ENCODE measurements around the gene ERCC1.

The ERCC1 gene

DNA sequence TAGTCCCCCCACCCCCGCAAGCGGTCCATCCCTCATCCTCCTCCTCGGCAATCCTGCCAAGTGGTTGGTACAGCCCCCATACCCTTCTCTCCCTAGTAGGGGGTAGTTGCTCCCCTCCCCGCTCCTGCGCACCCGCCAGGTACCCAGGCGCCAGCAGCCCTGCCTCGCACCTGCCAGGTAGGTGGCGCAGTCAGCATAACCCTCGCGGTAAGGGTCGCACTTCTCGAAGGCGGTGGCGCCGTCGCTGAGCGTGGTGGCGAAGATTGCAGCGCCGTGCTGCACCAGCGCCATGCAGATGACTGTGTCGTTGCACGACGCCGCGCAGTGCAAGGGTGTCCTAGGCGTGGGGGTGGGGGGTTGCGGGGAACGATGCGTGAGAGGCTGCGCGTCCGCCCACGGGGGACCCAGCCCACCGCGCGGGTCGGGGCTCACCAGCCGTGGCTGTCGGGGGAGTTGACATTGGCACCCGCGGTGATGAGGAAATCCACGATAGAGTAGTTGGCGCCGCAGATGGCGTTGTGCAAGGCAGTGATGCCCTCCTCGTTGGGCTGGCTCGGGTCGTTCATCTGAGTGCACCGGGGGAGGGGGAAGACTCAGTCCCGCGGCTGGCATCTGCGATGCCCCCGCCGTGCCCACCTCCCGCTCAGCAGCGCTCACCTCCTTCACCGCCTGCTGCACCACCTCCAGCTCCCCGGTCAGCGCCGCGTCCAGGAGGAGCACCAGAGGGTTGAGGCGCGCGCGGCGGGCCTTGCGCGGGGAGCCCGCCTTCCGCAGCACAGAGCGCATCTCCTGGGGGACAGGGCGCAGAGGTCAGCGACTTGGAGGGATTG, 38.1 kb downstream of the ERCC1 start:
- Histone ChIP-seq H3K4me3 (ENCODE audit: low read length) (no peak overlapping the region), H3K4me1 (ENCODE audit: control insufficient read depth, low read length) (peaks cover 12% of the 10 kb centered on the region), H3K27me3 (ENCODE audit: control insufficient read depth, low read length) (no peaks in the 10 kb centered on the region), H3K79me2 (ENCODE audit: control insufficient read depth, low read length) (no peaks in the 10 kb centered on the region), H3K36me3 (ENCODE audit: control insufficient read depth, low read length) (no peaks in the 10 kb centered on the region), H3K4me2 (ENCODE audit: low read length) (no peak overlapping the region), H3F3A (ENCODE audit: control insufficient read depth, insufficient read depth) (no peaks in the 10 kb centered on the region), H3K27ac (ENCODE audit: low read depth, low read length) (no peak overlapping the region), H3K9me2 (replicated peaks; ENCODE audit: control insufficient read depth, low read length) (no peaks in the 10 kb centered on the region), H4K20me1 (ENCODE audit: control insufficient read depth, insufficient read depth, low read depth, low read length) (no peaks in the 10 kb centered on the region), H3K9me3 (ENCODE audit: control insufficient read depth, insufficient read depth, low read length) (no peaks in the 10 kb centered on the region)
- TF ChIP-seq EZH2phosphoT487 (IDR thresholded peaks at IDR 0.05; ENCODE audit: borderline replicate concordance, low read length) (no peak), CTCF (IDR thresholded peaks at IDR 0.05; ENCODE audit: low read depth, low read length, poor library complexity, severe bottlenecking) (no peak)

GRCh38 chr19:45382426-45382825, 41.3 kb downstream of the ERCC1 start:
- no peaks in the 10 kb centered on the region for H3F3A ChIP-seq (ENCODE audit: control insufficient read depth, insufficient read depth)
- H3K9me3 ChIP-seq (ENCODE audit: control insufficient read depth, insufficient read depth, low read length): no peaks in the 10 kb centered on the region
- no peak overlapping the region for H3K4me3 ChIP-seq (ENCODE audit: low read length)
- no peaks in the 10 kb centered on the region for H3K9me2 ChIP-seq (replicated peaks; ENCODE audit: control insufficient read depth, low read length)
- TF ChIP-seq EZH2phosphoT487 (IDR thresholded peaks at IDR 0.05; ENCODE audit: borderline replicate concordance, low read length) (no peak), CTCF (IDR thresholded peaks at IDR 0.05; ENCODE audit: low read depth, low read length, poor library complexity, severe bottlenecking) (no peak)
- no peaks in the 10 kb centered on the region for H3K79me2 ChIP-seq (ENCODE audit: control insufficient read depth, low read length)
- H3K27me3 ChIP-seq (ENCODE audit: control insufficient read depth, low read length): no peaks in the 10 kb centered on the region
- peaks cover 4% of the 10 kb centered on the region for H3K4me1 ChIP-seq (ENCODE audit: control insufficient read depth, low read length)
- H3K4me2 ChIP-seq (ENCODE audit: low read length): no peak overlapping the region
- no peak overlapping the region for H3K27ac ChIP-seq (ENCODE audit: low read depth, low read length)
- no peaks in the 10 kb centered on the region for H3K36me3 ChIP-seq (ENCODE audit: control insufficient read depth, low read length)
- H4K20me1 ChIP-seq (ENCODE audit: control insufficient read depth, insufficient read depth, low read depth, low read length): no peaks in the 10 kb centered on the region

DNA sequence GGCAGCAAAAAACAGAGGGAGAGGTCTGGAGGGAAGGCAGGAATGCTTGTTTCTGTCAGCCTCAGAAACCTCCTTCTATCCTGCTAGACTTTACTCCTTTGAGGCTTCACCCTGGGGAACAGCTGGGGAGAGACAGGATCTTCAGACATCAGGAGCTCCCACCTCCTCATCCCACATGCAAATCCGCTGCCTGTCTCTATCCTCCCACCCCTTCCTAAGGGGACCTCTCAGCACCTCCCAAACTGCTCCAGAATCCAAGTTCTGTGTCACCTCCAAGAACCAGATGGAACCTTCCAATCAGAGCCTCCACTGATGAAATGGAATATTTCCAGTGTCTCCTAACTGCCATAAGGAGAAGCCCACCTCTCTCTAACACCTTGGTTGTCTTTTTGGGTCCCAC, 43.6 kb downstream of the ERCC1 start:
- H3K4me1 ChIP-seq (ENCODE audit: control insufficient read depth, low read length): no peaks in the 10 kb centered on the region
- no peak overlapping the region for H3K4me2 ChIP-seq (ENCODE audit: low read length)
- no peak overlapping the region for H3K27ac ChIP-seq (ENCODE audit: low read depth, low read length)

More for the DNA sequence above, 43.6 kb downstream of the ERCC1 start:
- no peaks in the 10 kb centered on the region for H3K79me2 ChIP-seq (ENCODE audit: control insufficient read depth, low read length)
- no peaks in the 10 kb centered on the region for H3K27me3 ChIP-seq (ENCODE audit: control insufficient read depth, low read length)
- no peak overlapping the region for H3K4me3 ChIP-seq (ENCODE audit: low read length)
- TF ChIP-seq CTCF (IDR thresholded peaks at IDR 0.05; ENCODE audit: low read depth, low read length, poor library complexity, severe bottlenecking) (no peak), EZH2phosphoT487 (IDR thresholded peaks at IDR 0.05; ENCODE audit: borderline replicate concordance, low read length) (no peak)
- no peaks in the 10 kb centered on the region for H3F3A ChIP-seq (ENCODE audit: control insufficient read depth, insufficient read depth)
- H3K36me3 ChIP-seq (ENCODE audit: control insufficient read depth, low read length): no peaks in the 10 kb centered on the region
- H3K9me2 ChIP-seq (replicated peaks; ENCODE audit: control insufficient read depth, low read length): no peaks in the 10 kb centered on the region
- H4K20me1 ChIP-seq (ENCODE audit: control insufficient read depth, insufficient read depth, low read depth, low read length): no peaks in the 10 kb centered on the region
- no peaks in the 10 kb centered on the region for H3K9me3 ChIP-seq (ENCODE audit: control insufficient read depth, insufficient read depth, low read length)

Data from DOHH2 (cell line).